ENCODE results near the gene NEK7. TPM values are rescaled to one million over a fixed set of nuclear protein-coding genes. Genes with fewer than 3 reads are reported as not detected.

NEK7 gene
- total RNA-seq, 1 donor from 2014 or later, result 62.7 TPM

GRCh38 chr1:198328458-198329032, 171.7 kb downstream of the NEK7 start:
- no peak overlapping the region for H3K27ac Mint-ChIP-seq (ENCODE audit: unreplicated experiment)
- peaks cover 6% of the 10 kb centered on the region for H3K4me1 Mint-ChIP-seq (ENCODE audit: low read depth)
- no peak for TF ChIP-seq CTCF (IDR thresholded peaks at IDR 0.05)
- H3K36me3 Mint-ChIP-seq (ENCODE audit: low read depth), result no peaks in the 10 kb centered on the region
- H3K27me3 Mint-ChIP-seq (ENCODE audit: low read depth), result no peaks in the 10 kb centered on the region
- no peak for DNase-seq (ENCODE audit: low spot score)
- no peak overlapping the region for H3K4me3 Mint-ChIP-seq (ENCODE audit: unreplicated experiment)
- no peaks in the 10 kb centered on the region for H3K9me3 Mint-ChIP-seq (ENCODE audit: low read depth)

- Mint-ChIP-seq H3K4me3 (ENCODE audit: unreplicated experiment) (no peak overlapping the region), H3K36me3 (ENCODE audit: low read depth) (no peaks in the 10 kb centered on the region), H3K27me3 (ENCODE audit: low read depth) (no peaks in the 10 kb centered on the region), H3K9me3 (ENCODE audit: low read depth) (peaks cover 4% of the 10 kb centered on the region), H3K4me1 (ENCODE audit: low read depth) (peaks cover 9% of the 10 kb centered on the region), H3K27ac (ENCODE audit: unreplicated experiment) (no peak overlapping the region)
- TF ChIP-seq CTCF (IDR thresholded peaks at IDR 0.05), result no peak
- DNase-seq (ENCODE audit: low spot score), result no peak
Observed at GRCh38 chr1:198330982-198331615, 174.3 kb downstream of the NEK7 start.

- no peak for DNase-seq (ENCODE audit: low spot score)
- Mint-ChIP-seq H3K4me1 (ENCODE audit: low read depth) (peaks cover 9% of the 10 kb centered on the region), H3K27me3 (ENCODE audit: low read depth) (no peaks in the 10 kb centered on the region), H3K27ac (ENCODE audit: unreplicated experiment) (no peak overlapping the region), H3K9me3 (ENCODE audit: low read depth) (peaks cover 12% of the 10 kb centered on the region), H3K36me3 (ENCODE audit: low read depth) (no peaks in the 10 kb centered on the region), H3K4me3 (ENCODE audit: unreplicated experiment) (no peak overlapping the region)
- no peak for TF ChIP-seq CTCF (IDR thresholded peaks at IDR 0.05)
Observed at GRCh38 chr1:198333744-198334143, 176.9 kb downstream of the NEK7 start.

GRCh38 chr1:198335663-198336062, 178.9 kb downstream of the NEK7 start:
- H3K9me3 Mint-ChIP-seq (ENCODE audit: low read depth), result peaks cover 12% of the 10 kb centered on the region
- H3K27me3 Mint-ChIP-seq (ENCODE audit: low read depth), result no peaks in the 10 kb centered on the region
- H3K27ac Mint-ChIP-seq (ENCODE audit: unreplicated experiment), result no peak overlapping the region
- no peaks in the 10 kb centered on the region for H3K36me3 Mint-ChIP-seq (ENCODE audit: low read depth)
- no peak for DNase-seq (ENCODE audit: low spot score)
- no peak overlapping the region for H3K4me3 Mint-ChIP-seq (ENCODE audit: unreplicated experiment)
- TF ChIP-seq CTCF (IDR thresholded peaks at IDR 0.05), result no peak
- peaks cover 14% of the 10 kb centered on the region for H3K4me1 Mint-ChIP-seq (ENCODE audit: low read depth)

GRCh38 chr1:198337886-198338285, 181.1 kb downstream of the NEK7 start:
- H3K36me3 Mint-ChIP-seq (ENCODE audit: low read depth), result no peaks in the 10 kb centered on the region
- peaks cover 12% of the 10 kb centered on the region for H3K9me3 Mint-ChIP-seq (ENCODE audit: low read depth)
- H3K27ac Mint-ChIP-seq (ENCODE audit: unreplicated experiment), result no peak overlapping the region
- no peak for DNase-seq (ENCODE audit: low spot score)
- no peak for TF ChIP-seq CTCF (IDR thresholded peaks at IDR 0.05)
- H3K4me1 Mint-ChIP-seq (ENCODE audit: low read depth), result peaks cover 9% of the 10 kb centered on the region
- H3K27me3 Mint-ChIP-seq (ENCODE audit: low read depth), result no peaks in the 10 kb centered on the region
- H3K4me3 Mint-ChIP-seq (ENCODE audit: unreplicated experiment), result no peak overlapping the region

Data from chondrocyte (in vitro differentiated cells).